Lower lobe of right lung (tissue), 2 donors: ENCODE measurements around the gene TSG101. TPM values are rescaled to one million over a fixed set of nuclear protein-coding genes. Genes with fewer than 3 reads are reported as not detected.

Source experiments
- ATAC-seq, 2 donors: fragments of 200-7000 bp; cut with Tn5 transposase; one replicate each; pipeline ENCODE4 v1.9.1; 2020 to 2022; ENCODE audit warnings: mild to moderate bottlenecking in 2 of 2, moderate library complexity in 2 of 2
- DNase-seq: peaks from one replicate; pipeline ENCODE4 v3.0.0-alpha.2; 2020
- H3K27ac ChIP-seq: fragments of 200-600 bp; one replicate; pipeline ENCODE4 v1.8.0; 2022
- H3K27me3 ChIP-seq: fragments of 200-600 bp; one replicate; pipeline ENCODE4 v1.8.0; 2022; ENCODE audit warnings: low read depth
- H3K36me3 ChIP-seq: fragments of 200-600 bp; one replicate; pipeline ENCODE4 v1.8.0; 2022; ENCODE audit warnings: mild to moderate bottlenecking
- H3K4me1 ChIP-seq: fragments of 200-600 bp; one replicate; pipeline ENCODE4 v1.8.0; 2022
- H3K4me3 ChIP-seq: fragments of 200-600 bp; one replicate; pipeline ENCODE4 v1.8.0; 2022; ENCODE audit warnings: mild to moderate bottlenecking
- H3K9me3 ChIP-seq: fragments of 200-600 bp; one replicate; pipeline ENCODE4 v1.8.0; 2022
- CTCF ChIP-seq: fragments of 200-600 bp; IDR thresholded peaks from one replicate; pipeline ENCODE4 v1.8.0; 2022; ENCODE audit warnings: antibody characterized with exemption, mild to moderate bottlenecking
- intact Hi-C: fragments of 100-400 bp; cut with DNase I; formaldehyde crosslinking; loops from one replicate; pipeline ENCODE4 v1.11.0; 2022
- total RNA-seq: library from RNA; stranded (reverse); fragmentation: NEBNext Ultra II Directional; extraction: Animal tissue kit (Norgen Biotek cat#: 25700); gene quantifications from one replicate; pipeline ENCODE4 v1.2.1, GENCODE V29; 2021
- donor health status: DM: no; HTN: yes; CAD: no; lungs with severe emphysema.

TSG101 gene
- total RNA-seq, 1 donor from 2014 or later = 61.8 TPM

- no peak for TF ChIP-seq CTCF
- H3K4me3 ChIP-seq = no peak overlapping the region
- DNase-seq = no peak
Measured at GRCh38 chr11:18485913-18486528, 40.7 kb downstream of the TSG101 start.

GRCh38 chr11:18479063-18479462 lies 47.7 kb downstream of the TSG101 start:
- no peaks in the 10 kb centered on the region for H3K9me3 ChIP-seq
- no peak for TF ChIP-seq CTCF
- H3K27ac ChIP-seq = no peak overlapping the region
- H3K36me3 ChIP-seq = peaks cover 87% of the 10 kb centered on the region
- intact Hi-C loops = no loop called here
- DNase-seq = no peak
- no peaks in the 10 kb centered on the region for H3K4me1 ChIP-seq
- H3K4me3 ChIP-seq = no peak overlapping the region
- ATAC-seq = no peak
- H3K27me3 ChIP-seq = no peaks in the 10 kb centered on the region

More at GRCh38 chr11:18485913-18486528, 40.7 kb downstream of the TSG101 start:
- intact Hi-C loops = no loop called here
- no peaks in the 10 kb centered on the region for H3K9me3 ChIP-seq
- peaks cover 9% of the 10 kb centered on the region for H3K4me1 ChIP-seq
- no peak overlapping the region for H3K27ac ChIP-seq
- H3K36me3 ChIP-seq = peaks cover 70% of the 10 kb centered on the region
- H3K27me3 ChIP-seq = no peaks in the 10 kb centered on the region
- ATAC-seq = no peak

GRCh38 chr11:18472587-18472986 lies 54.2 kb downstream of the TSG101 start:
- DNase-seq (no peak), ATAC-seq (peak in 1 of 2 donors; percentile 64)
- peaks cover 28% of the 10 kb centered on the region for H3K36me3 ChIP-seq

GRCh38 chr11:18471995-18472394 lies 54.7 kb downstream of the TSG101 start:
- DNase-seq = no peak
- Histone ChIP-seq H3K4me1 (no peaks in the 10 kb centered on the region), H3K9me3 (no peaks in the 10 kb centered on the region), H3K36me3 (peaks cover 22% of the 10 kb centered on the region), H3K4me3 (no peak overlapping the region), H3K27ac (no peak overlapping the region), H3K27me3 (no peaks in the 10 kb centered on the region)
- ATAC-seq = peak in 1 of 2 donors; percentile 70
- no peak for TF ChIP-seq CTCF
- intact Hi-C loops = no loop called here

More at GRCh38 chr11:18472587-18472986, 54.2 kb downstream of the TSG101 start:
- Histone ChIP-seq H3K27me3 (no peaks in the 10 kb centered on the region), H3K4me1 (no peaks in the 10 kb centered on the region), H3K9me3 (no peaks in the 10 kb centered on the region), H3K27ac (no peak overlapping the region), H3K4me3 (no peak overlapping the region)
- no peak for TF ChIP-seq CTCF
- intact Hi-C loops = no loop called here

GRCh38 chr11:18468961-18469360 lies 57.8 kb downstream of the TSG101 start:
- TF ChIP-seq CTCF = no peak

More at GRCh38 chr11:18468961-18469360, 57.8 kb downstream of the TSG101 start:
- intact Hi-C loops = no loop called here
- no peaks in the 10 kb centered on the region for H3K9me3 ChIP-seq
- H3K27me3 ChIP-seq = no peaks in the 10 kb centered on the region
- no peak overlapping the region for H3K4me3 ChIP-seq
- no peak for ATAC-seq
- peaks cover 5% of the 10 kb centered on the region for H3K36me3 ChIP-seq
- H3K4me1 ChIP-seq = no peaks in the 10 kb centered on the region
- DNase-seq = no peak
- no peak overlapping the region for H3K27ac ChIP-seq
